Stimulated activated CD4-positive, alpha-beta T cell treated with anti-CD3 and anti-CD28 coated beads, Interleukin-4, amount 100 ng/mL, for 48 hours (primary cell): ENCODE measurements around the gene BNIPL.
A peak's percentile ranks its signal among the peaks of the same experiment; 100 is the strongest.

ENCODE experiments used
- DNase-seq, 2 donors: peaks; one replicate each; pipeline ENCODE4 v3.0.0-alpha.2; 2020; ENCODE audit warnings: low read depth in 2 of 2

Gene BNIPL

DNA sequence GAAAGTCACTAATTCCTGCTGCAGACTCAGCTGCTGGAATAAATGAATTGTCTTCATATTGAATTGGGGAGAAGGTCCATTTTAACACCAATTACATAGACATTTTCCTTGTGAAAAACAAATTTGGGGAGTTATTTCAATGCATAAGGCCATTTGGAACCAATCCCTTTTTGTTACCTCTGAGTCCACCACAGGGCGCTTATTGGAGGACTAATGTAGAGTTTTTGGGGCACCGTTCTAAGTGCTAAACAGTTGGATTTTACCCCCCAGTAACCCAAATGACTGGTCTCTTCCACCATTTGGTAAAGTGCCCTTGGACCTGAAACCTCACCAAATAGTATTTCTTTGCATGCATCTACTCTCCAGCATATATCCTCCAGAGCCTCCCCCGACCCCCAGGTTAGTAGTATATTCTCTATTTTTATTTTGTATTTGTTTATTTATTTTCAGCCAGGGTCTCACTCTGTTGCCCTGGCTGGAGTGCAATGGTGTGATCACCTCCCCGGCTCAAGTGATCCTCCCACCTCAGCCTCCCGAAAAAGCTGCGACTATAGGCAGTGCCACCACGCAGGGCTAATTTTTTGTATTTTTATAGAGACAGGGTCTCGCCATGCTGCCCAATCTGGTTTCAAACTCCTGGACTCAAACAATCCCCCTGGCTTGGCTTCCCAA, 26.6 kb upstream of the BNIPL start:
- no peak for DNase-seq

DNA sequence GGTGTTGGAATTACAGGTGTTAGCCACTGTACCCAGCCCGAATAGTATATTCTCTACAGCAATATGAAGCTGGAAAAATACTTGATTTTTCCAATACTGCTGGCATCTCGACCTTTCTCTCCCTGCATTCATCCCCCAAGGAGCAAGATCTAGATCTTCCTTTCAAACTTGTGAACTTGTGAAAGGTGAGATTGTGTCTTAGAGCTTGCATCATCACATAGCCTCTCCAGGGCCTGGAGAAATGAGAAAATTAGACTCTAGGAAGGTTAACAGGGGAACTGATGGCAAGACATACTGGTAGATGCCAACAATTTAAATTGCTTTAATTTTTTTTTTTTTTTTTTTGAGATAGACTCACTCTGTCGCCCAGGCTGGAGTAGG, 26.1 kb upstream of the BNIPL start:
- DNase-seq: no peak

DNA sequence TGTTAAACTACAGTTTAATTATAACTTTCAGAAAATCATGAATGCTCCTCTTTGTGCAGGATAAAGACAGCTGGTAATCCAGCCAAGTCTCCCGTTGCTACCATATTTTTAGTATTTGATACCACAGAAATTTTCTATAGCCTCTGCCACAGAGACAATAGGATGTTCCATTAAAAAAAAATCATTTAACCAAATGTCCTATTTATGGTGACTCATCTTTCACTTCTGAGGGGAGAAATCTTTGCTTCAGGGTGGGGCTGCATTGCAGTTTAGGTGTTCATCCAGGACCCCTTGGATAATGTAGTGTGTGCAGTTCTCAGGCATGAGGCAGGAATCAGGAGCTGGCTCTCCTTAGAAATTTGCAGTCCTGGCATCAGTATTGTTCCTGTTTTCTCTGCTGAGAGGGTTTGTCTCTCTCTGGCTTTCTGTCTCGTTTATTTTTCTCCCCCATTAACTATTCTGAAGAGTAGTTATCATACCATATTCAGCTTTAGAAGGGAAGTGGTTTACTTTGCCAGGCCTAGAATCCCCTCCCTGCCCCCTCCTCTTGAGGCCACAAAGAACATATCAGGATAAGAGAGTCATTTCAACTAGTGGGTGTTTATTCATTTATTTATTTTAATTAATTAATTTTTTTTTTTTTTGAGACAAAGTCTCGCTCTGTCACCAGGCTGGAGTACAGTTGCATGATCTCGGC, 25.1 kb upstream of the BNIPL start:
- DNase-seq: no peak

DNA sequence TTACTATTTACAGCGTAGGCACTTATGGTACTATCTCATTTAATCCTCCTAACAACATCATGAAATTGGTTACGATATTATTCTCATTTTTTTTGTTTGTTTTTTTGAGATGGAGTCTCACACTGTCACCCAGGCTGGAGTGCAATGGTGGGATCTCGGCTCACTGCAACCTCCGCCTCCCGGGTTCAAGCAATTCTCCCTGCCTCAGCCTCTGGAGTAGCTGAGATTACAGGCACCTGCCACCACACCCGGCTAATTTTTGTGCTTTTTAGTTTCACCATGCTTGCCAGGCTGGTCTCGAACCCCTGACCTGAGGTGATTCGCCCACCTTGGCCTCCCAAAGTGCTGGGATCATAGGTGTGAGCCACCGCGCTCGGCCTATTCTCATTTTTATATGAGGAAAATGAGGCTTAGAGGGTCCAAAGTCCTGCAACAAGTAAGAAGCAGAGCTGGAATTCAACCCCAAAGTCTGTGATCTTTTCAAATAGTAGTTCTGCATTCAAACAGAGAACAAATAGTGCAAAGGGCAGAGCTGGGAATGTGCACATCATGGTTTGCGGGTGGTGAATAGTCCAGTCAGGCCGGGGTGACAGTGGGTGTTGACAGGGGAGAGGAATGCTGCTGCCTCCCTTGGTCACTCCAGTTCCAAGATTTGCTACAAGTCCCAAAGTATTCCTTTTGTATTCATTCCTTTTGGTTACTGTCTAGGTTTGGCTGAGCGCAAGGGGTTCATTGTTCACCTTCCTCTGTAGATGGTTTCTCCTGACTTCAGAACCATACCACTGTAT, 23.5 kb upstream of the BNIPL start:
- DNase-seq: no peak

DNA sequence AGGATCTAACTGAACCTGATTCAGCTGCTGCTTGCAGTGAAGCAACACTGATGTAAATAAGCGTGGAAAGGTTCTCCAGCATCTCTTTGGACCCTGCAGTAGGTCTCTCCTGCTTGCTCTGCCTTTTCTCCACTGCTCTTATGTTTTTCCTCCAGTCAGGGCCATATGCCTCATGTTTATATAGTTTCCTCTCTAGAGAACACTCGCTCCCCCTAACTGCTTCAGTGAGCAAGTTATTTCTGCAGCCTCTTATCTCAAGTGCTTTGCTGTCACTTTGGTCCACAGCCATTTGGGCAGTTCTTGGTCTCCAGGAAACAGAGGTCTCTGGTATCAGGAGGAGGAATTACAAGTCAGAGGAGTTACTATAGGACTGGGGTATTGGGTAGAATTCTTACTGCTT, 22.9 kb upstream of the BNIPL start:
- DNase-seq: no peak

DNA sequence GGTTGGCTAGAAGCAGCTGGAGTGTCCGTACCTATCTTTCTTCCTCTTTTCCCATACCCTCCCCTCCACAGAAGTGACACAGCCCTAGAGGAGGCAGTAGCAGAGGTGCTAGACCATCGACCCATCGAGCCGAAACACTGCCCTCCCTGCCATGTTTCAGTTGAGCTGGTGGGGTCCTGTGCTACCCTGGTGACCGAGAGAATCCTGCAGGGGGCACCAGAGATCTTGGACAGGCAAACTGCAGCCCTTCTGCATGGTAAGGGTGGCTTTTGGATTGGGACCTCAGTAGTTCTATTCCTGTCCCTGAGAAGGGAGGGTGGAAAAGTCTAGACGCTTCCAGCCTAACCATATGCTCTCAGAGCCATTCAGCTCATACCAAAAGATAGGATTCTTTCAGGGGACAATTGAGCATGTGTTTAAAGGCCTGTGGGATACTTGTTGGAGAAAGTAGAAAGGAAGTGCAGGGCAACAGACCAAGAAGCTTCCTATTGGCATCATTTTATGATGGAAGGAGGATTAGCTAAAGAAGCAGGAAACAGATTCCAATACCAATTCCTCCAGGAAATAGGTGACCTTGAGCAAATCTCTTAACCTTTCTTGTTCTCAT, 11.7 kb upstream of the BNIPL start:
- peak; percentile 78 to 79 for DNase-seq

DNA sequence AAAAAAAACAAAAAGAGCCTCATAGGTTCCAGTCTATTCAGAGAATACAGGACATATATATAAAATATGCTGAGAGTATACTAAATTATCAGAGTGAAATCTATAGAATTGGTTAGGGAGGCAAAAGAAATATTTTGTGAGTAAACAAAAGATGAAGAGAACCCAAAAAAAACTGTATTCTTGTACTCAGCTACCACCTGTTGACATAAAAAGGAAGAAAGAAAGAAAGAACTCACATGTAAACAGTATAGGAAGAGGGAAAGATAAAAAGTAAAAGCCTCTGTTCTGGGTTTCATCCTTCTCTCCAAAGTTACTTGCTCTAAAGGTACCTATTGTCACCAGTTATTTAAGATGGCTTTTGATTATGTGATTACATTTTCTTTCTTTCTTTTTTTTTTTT, 9.9 kb upstream of the BNIPL start:
- no peak for DNase-seq

DNA sequence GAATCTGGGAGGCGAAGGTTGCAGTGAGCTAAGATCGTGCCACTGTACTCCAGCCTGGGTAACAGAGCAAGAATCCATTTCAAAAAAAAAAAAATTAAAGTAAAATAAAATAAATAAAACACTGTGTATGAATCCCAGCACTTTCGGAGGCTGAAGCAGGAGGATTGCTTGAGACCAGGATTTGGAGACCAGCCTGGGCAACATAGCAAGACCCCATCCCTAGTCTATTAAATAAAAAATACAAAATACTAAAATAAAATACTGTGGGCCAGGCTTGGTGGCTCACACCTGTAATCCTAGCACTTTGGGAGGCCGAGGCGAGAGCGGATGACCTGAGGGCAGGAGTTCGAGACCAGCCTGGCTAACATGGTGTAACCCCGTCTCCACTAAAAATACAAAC, 4.2 kb upstream of the BNIPL start:
- no peak for DNase-seq

DNA sequence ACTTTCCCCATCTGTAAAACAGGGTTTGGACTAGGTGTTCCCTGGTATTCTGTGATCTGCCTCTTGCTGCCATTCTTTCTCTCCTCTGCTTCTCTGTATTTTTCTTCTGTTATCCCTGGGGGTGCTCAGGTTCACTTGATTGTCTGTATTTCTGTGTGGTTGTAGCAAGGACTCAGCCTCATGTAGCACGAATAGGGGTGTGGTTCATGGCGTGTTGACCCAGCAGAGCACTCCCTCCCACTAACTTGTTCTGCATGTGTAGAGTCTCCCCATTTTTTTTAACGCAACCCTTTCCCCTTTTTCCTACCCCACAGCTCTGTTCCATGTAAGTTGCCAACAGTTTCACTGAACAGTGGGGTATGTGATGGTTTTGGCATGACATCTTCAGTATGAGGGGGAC, 1.2 kb upstream of the BNIPL start:
- DNase-seq: no peak

DNA sequence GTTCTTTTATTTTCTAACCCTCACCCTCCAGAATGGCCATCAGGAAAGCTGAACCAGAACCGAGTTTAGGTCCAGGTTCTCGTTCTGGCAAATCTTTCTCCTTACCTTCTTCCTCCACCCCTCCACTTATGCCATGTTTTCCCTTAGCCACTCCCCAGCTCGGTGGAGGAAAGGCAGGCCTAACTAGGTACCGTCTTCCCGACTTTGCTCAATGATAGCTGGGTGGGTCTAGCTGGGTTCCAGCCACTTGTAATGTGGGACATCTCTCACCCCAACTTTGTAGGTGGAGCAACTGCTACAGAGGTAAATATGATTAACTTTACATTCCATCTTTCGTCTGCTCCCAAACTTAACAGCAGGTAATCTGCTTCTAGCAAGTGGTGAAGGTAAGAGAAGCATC, 646 bp downstream of the BNIPL start:
- DNase-seq: no peak

DNA sequence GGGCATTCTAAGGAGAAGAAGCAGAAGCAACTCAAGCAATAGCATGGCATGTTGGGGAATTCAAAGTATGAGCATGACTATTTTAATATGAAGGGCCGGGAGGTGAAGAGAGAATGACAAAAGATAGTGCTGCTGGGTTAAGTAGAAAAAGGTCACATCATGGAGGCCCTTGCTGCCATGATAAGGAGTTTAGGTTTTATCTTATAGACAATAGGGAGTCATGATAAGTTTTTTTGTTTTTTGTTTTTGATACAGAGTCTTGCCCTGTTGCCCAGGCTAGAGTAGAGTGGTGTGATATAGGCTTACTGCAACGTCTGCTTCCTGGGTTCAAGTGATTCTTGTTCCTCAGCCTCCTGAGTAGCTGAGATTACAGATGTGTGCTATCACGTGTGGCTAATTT, 3.1 kb downstream of the BNIPL start:
- no peak for DNase-seq

DNA sequence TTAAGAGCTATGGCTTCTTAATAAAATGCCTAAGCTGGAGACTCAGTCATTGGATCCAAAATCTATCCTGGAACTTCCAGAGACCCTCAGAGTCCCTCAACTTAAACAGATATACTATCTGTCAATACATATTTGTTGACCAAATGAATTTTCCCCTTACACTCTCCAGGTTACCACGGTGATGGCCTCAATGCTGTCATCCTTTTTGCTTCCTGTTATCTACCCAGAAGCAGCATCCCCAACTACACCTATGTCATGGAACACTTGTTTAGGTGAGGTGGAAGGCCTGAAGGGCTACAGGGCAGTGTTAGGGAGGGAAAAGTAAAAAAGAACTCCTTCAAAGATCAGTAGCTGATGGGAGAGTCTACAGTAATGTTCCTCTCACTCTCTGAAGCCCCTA, 6.8 kb downstream of the BNIPL start:
- DNase-seq: no peak

DNA sequence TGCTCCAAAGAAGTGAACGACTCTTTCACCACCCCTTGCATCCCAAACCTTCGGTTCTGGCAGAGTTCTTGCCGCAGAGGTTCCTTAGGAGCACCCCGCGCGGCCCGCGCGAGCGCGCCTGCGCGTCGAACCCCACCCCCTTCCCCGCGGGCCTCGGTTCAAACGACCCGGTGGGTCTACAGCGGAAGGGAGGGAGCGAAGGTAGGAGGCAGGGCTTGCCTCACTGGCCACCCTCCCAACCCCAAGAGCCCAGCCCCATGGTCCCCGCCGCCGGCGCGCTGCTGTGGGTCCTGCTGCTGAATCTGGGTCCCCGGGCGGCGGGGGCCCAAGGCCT, 11.2 kb downstream of the BNIPL start, which contains the start of gene C1orf56:
TSS of gene C1orf56 (plus strand) at position 161 of the 334 bp plus-strand sequence. CDS start at position 258, 97 bp downstream.
- no peak for DNase-seq

DNA sequence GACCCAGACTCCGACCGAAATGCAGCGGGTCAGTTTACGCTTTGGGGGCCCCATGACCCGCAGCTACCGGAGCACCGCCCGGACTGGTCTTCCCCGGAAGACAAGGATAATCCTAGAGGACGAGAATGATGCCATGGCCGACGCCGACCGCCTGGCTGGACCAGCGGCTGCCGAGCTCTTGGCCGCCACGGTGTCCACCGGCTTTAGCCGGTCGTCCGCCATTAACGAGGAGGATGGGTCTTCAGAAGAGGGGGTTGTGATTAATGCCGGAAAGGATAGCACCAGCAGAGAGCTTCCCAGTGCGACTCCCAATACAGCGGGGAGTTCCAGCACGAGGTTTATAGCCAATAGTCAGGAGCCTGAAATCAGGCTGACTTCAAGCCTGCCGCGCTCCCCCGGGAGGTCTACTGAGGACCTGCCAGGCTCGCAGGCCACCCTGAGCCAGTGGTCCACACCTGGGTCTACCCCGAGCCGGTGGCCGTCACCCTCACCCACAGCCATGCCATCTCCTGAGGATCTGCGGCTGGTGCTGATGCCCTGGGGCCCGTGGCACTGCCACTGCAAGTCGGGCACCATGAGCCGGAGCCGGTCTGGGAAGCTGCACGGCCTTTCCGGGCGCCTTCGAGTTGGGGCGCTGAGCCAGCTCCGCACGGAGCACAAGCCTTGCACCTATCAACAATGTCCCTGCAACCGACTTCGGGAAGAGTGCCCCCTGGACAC, 11.7 kb downstream of the BNIPL start:
- DNase-seq: no peak

DNA sequence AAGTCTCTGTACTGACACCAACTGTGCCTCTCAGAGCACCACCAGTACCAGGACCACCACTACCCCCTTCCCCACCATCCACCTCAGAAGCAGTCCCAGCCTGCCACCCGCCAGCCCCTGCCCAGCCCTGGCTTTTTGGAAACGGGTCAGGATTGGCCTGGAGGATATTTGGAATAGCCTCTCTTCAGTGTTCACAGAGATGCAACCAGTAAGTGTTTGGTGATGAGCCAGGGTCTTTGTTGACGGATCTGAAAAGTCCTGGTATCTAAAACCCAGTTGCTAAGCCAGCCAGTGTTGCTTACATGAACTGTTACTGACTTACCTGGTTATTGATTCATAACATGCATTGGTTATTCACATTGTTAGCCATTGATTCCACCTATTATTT, 12.3 kb downstream of the BNIPL start:
- DNase-seq: no peak

DNA sequence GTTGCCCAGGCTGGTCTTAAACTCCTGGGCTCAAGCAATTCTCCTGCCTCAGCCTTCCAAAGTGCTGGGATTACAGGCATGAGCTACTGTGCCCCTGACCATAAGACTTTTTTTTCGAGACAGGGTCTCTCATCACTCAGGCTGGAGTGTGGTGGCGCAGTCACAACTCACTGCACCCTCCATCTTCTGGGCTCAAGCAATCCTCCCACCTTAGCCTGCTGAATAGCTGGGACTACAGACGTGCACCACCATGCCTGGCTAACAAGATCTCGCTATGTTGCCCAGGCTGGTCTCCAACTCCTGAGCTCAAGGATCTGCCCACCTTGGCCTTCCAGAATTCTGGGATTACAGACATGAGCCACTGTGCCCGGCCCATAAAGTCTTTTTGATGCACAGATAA, 13.1 kb downstream of the BNIPL start:
- no peak for DNase-seq

DNA sequence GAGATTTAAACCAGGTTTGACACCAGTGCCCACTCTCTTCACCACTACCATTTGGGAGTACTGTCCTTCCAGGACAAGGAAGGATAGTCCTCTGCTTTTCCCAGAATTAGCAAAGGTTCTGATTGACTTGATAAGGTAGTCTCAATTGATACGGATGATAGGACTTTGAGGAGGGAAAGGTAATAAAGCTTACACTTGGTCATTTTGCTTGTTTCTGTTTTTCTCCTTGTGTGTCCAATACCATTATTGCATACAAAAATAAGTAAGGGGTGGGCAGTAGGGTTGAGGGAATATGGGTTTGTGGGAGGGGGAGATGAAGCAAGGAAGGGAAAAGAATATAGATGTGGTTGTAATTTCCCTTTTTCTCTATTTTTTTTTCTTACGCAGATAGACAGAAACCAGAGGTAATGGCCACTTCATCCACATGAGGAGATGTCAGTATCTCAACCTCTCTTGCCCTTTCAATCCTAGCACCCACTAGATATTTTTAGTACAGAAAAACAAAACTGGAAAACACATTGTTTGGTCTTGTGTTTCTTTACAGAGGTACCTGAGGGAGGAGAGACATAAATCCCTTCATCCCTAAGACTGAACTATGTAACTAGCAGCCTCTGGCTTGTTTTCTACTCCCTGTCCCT, 13.8 kb downstream of the BNIPL start:
- DNase-seq: no peak

DNA sequence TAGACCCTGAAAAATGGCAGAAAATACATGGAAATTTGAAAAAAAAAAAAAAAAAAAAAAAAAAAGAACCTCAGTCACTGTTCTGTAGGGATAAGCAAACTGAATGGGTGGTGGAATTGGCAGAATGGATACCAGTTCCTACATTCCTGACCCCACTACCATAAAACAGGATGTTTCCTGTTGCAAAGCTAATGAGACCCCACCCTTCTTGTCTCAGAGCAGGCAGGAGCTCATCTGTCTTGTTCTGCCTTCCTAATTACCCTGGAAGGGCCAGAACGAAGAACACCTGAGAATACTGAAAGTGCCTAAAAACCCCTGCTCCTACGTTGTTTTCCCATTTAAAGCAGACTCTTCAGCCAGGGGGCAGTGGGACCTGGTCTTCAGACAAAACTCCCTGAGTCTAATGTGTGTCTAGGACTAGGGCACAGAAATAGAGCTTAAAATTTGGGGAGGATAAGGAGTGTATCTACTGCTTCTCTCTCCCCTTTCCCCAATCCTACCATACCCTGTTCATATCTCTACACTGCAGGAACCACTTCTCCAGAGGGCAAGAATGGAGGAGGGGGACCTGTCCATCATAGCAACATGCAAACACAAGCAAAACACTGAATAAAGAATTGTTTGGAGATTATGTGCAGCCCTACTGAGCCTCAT, 15.1 kb downstream of the BNIPL start:
- DNase-seq: no peak

DNA sequence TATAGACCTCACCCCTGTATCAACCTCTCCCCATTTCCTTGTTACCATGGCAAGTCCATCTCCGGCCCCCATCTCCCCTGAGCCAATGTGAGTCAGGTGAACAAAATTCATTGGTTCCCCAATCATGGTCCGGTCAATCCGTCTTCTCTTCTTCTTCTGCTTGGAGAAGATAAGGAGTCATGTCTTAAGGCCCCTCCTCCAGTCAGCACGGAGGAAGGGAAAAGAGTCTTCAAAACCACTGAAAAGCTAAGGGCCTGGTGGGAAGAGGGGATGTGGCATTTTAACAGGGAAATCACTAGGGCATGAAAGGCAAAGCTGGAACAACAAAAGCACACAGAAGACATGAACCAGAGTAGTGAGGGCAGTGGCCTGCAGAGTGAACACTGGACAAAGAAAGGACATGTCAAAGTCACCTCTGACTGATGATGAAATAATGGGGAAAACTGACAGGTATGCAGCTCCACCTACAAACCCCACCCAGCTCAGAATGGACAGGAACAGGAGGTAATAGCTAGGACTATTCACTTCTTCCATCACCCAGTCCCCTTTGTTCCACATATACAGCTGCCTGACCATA, 18.7 kb downstream of the BNIPL start:
- no peak for DNase-seq

DNA sequence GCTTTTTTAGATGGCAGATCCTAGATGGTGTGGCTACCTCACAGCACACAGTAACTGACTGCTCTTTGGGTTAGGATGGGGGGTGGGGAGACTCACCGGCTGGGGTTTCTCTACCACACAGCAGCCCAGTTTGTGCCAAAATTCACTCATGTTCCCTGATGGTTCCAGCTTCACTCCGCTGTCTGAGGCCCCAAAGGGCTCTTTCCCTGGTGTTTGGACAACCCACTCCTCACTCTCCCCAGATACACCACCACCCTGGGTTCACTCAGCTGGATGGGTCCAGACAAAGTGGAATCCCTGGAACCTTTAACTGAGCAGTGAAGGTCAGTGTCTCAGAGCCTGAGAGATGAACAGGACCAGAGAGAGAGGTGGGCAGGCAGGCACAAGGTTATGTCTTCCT, 19.2 kb downstream of the BNIPL start:
- no peak for DNase-seq

DNA sequence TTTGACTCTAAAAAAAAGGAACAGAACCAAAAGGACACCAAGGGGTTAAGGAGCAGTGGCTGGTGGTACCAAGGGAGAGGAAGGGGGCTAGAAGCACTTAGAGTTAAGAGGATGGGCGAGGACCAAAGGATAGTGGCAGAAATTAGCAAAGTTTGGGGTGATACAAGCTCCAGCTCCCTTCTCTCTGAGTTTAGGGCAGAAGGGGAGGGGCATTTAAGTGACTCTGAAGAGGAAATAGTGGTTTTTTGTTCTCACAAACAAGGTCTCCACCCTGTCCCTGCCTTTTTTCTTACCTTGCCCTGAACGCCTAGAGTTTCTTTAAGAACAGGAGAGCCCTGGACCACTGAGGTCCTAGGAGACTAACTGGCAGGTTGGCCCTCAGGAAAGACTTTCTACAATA, 19.8 kb downstream of the BNIPL start:
- no peak for DNase-seq
